ENCODE data around the gene G2E3.

G2E3 gene

DNA sequence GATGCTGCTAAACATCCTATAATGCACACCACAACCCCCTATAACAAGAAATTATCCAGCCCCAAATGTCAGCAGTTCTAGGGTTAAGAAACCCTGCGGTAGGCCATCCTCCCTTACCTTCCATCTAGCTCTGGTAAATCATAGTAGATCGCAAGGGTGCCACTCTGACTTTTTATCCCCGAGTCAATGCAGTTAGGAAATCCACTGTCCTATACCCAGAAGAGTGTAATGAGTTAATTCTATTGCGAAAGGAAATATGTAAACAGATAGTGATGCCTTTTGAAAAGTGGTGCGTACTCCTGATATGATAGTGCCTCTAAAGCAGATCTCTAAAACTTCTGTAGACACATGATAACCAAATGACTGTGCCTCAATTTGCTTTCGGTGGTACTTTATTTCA is 93.0 kb downstream of the G2E3 start:
- no peak for DNase-seq (ENCODE audit: low read depth in 2 of 2)

DNA sequence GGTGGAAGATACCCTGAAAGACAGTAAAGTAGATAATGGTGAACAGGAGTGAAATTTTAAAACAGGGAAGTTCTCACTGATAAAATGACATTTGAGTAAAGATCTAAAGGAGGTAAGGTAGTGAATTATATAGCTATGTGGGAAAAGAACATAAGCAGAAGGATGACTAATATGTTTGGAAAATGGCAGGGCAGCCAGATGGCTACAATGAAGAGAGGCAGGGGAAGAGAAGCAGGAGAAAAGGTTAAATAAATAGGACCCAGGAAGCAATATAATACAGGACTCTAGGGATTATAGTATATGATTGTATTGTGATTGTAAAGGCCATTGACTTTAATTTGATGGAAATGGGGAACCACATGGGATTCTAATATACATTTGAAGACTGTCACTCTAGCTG is 96.2 kb downstream of the G2E3 start:
- no peak for DNase-seq (ENCODE audit: low read depth in 2 of 2)

DNA sequence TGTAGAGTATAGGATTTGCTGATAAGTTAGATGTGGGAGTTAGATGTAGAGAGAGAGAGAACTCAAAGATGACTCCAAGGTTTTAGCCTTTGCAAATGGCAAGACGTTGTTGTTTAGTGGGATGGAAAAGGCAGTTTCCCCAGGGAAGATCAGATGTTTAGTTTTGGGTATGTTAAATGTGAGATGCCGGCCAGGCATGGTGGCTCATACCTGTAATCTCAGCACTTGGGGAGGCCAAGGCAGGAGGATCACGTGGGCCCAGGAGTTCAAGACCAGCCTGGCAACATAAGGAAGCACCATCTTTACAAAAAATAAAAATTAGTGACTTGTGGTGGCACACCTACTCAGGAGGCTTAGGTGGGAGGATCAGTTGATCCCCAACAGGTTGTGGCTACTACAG is 96.7 kb downstream of the G2E3 start:
- no peak for DNase-seq (ENCODE audit: low read depth in 2 of 2)

DNA sequence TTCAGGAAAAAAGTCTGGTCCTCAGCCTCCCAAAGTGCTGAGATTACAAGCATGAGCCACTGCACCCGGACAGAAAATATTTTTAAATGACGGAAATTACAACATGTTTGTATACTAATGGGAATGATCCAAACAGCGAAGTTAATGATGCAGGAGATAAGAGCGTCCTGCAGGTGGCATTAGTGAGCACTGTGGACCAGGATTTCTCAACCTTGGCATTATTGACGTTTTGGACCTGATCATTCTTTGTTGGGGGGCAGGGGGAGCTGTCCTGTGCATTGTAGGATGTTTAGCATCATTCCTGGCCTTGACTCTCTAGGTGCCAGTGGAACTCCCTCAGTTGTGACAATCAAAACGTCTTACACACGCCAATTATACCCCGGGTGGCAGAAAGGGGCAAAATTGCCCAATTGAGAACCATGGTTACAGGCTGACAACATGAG is 97.3 kb downstream of the G2E3 start:
- peak in 1 of 2 experiments; percentile 2 for DNase-seq (ENCODE audit: low read depth in 2 of 2)

DNA sequence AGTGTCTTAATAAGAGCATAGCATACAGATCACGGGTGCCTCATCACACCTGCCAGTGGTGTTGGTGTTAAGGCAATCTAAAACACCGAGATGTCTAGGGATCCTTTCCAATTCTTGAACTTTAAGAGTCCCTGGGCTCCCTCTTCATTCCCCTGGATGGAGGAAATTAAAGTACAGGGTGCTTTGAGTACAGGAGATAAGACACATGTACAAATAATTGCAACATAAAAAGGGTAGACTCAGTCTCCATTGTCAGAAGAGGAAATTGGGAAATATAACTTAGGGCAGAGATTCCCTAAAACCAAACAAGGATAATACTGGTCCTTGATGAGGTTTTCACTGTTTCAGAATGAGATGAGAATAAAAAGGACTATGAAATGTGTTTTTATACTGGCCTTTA is 98.1 kb downstream of the G2E3 start:
- DNase-seq (ENCODE audit: low read depth in 2 of 2): no peak

DNA sequence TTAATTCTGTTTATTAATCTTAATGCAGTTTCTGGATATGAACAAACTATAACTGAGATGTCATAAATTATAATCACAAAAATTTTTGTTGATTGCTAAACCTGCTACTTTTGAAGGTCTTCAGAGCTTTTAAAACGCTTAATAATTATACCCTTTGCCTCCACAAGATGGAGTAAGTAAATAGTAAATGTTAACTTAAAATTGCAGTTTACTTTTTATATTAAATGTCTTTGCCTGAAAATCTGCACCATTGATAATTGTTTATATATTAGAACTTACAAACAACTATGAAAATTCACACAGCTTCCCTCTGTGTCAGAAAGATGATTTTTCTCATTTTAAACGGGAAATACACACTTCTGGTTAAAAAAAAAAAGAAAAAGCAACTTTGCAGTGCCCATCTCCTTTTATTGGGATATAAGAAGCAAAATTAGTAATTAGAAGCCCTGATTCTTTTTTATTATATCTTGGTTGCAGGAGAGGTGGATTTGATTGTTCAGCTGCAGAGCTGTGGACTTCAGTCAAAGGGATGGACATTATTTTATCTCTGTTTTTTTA is 98.7 kb downstream of the G2E3 start:
- no peak for DNase-seq (ENCODE audit: low read depth in 2 of 2)

DNA sequence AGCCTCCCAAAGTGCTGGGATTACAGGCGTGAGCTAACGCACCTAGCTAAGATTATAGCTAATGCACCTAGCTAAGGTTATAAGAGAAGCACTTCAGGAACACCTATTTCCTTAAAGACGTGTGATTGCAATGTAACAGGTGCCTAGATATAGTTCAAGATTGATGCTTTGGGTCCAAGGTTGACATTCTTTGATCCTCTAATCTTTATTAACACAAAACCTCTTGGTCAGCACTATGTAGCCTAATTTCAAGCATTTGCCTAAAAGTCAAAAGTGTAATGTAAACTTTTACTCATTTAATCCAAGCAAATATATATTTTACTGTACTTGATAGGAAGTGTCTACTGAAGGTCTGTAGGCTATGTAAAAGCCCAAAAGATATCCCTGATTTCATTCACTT is 99.7 kb downstream of the G2E3 start:
- DNase-seq (ENCODE audit: low read depth in 2 of 2): no peak

DNA sequence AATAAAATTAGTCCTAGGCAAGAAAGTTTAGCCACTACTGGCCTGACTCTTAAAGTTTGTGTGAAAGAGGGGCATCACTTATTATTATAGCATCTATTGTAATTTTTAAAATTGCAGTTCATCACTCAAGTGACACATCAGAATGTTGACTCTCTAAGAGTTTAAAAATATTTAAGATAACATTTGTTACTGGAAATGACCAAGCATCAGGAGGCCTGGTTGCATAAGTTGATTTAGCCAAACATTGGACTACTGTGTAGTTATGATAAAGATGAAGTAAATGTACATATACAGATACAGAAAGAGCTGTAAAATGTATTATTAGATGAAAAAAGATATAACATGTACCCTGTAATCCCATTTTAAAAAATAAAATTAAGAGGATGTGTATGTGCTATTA is 110.6 kb downstream of the G2E3 start:
- no peak for DNase-seq (ENCODE audit: low read depth in 2 of 2)
